ENCODE data around the gene BNIP1.

Gene BNIP1

GRCh38 chr5:173103411-173103810, 40.9 kb upstream of the BNIP1 start:
- H3K4me1 ChIP-seq (ENCODE audit: control insufficient read depth in 2 of 2, insufficient read depth in 1 of 2, low read depth in 1 of 2, low read length in 2 of 2): no peaks in the 10 kb centered on the region
- H3K36me3 ChIP-seq (replicated peaks in 1 of 2; ENCODE audit: control insufficient read depth in 2 of 2, insufficient read depth in 2 of 2, low read length in 2 of 2): no peaks in the 10 kb centered on the region
- no peak overlapping the region for H3K4me3 ChIP-seq (ENCODE audit: low read length in 2 of 2)
- no peak overlapping the region for H2BK5ac ChIP-seq (ENCODE audit: low read length)
- H2AFZ ChIP-seq (ENCODE audit: low read length): no peak overlapping the region
- H3K9ac ChIP-seq (ENCODE audit: low read depth, low read length, poor library complexity): no peak overlapping the region
- no peak overlapping the region for H3K14ac ChIP-seq (ENCODE audit: low read length)
- no peak overlapping the region for H3K4ac ChIP-seq (ENCODE audit: low read length)
- H3K27ac ChIP-seq (replicated peaks; ENCODE audit: low read length): no peak overlapping the region
- no peak overlapping the region for H2BK12ac ChIP-seq (ENCODE audit: low read length)
- H2AK5ac ChIP-seq (ENCODE audit: low read depth, low read length): no peak overlapping the region
- no peaks in the 10 kb centered on the region for H3K27me3 ChIP-seq (ENCODE audit: control insufficient read depth in 3 of 3, insufficient read depth in 3 of 3, low read depth in 1 of 3, low read length in 3 of 3)
- DNase-seq (ENCODE audit: low spot score): no peak
- peaks cover 0 to 9% of the 10 kb centered on the region in 2 donors for H3K9me3 ChIP-seq (replicated peaks in 1 of 2; ENCODE audit: control insufficient read depth in 2 of 2, insufficient read depth in 1 of 2, low read depth in 1 of 2, low read length in 2 of 2)
- no CpG with 5 or more reads among the region's 1 CpG for WGBS, 2 donors (ENCODE audit: extremely low coverage in 2 of 2, insufficient read length in 2 of 2, insufficient replicate concordance in 1 of 2)
- H3K4me2 ChIP-seq (ENCODE audit: insufficient read depth, low read length, poor library complexity, severe bottlenecking): no peak overlapping the region
- H2BK120ac ChIP-seq (ENCODE audit: low read depth, low read length): no peak overlapping the region
- no peak overlapping the region for H3K18ac ChIP-seq (ENCODE audit: low read length)
- no peak overlapping the region for H3K23ac ChIP-seq (ENCODE audit: low read depth, low read length, poor library complexity)
- no peak overlapping the region for H4K8ac ChIP-seq (ENCODE audit: low read depth, low read length)
- H2BK15ac ChIP-seq (ENCODE audit: low read length): no peak overlapping the region
- H3K79me1 ChIP-seq (ENCODE audit: low read depth, low read length): no peaks in the 10 kb centered on the region
- no peak overlapping the region for H4K91ac ChIP-seq (ENCODE audit: low read depth, low read length, poor library complexity)

GRCh38 chr5:173108914-173109313, 35.4 kb upstream of the BNIP1 start:
- H3K23ac ChIP-seq (ENCODE audit: low read depth, low read length, poor library complexity): no peak overlapping the region
- peaks cover 0 to 4% of the 10 kb centered on the region in 2 donors for H3K36me3 ChIP-seq (replicated peaks in 1 of 2; ENCODE audit: control insufficient read depth in 2 of 2, insufficient read depth in 2 of 2, low read length in 2 of 2)
- H4K91ac ChIP-seq (ENCODE audit: low read depth, low read length, poor library complexity): no peak overlapping the region
- no peak overlapping the region for H2BK120ac ChIP-seq (ENCODE audit: low read depth, low read length)
- H3K9me3 ChIP-seq (replicated peaks in 1 of 2; ENCODE audit: control insufficient read depth in 2 of 2, insufficient read depth in 1 of 2, low read depth in 1 of 2, low read length in 2 of 2): no peaks in the 10 kb centered on the region
- no peak overlapping the region for H3K18ac ChIP-seq (ENCODE audit: low read length)
- no peak overlapping the region for H2BK12ac ChIP-seq (ENCODE audit: low read length)
- no peak overlapping the region for H4K8ac ChIP-seq (ENCODE audit: low read depth, low read length)
- no peak overlapping the region for H2AK5ac ChIP-seq (ENCODE audit: low read depth, low read length)
- 83% methylated on average over 1 of the region's 3 CpGs; no CpG with 5 or more reads in 1 of the 2 donors for WGBS, 2 donors (ENCODE audit: extremely low coverage in 2 of 2, insufficient read length in 2 of 2, insufficient replicate concordance in 1 of 2)
- H2AFZ ChIP-seq (ENCODE audit: low read length): no peak overlapping the region
- H3K4ac ChIP-seq (ENCODE audit: low read length): no peak overlapping the region
- H3K4me3 ChIP-seq (ENCODE audit: low read length in 2 of 2): no peak overlapping the region
- H3K4me1 ChIP-seq (ENCODE audit: control insufficient read depth in 2 of 2, insufficient read depth in 1 of 2, low read depth in 1 of 2, low read length in 2 of 2): no peaks in the 10 kb centered on the region
- H3K9ac ChIP-seq (ENCODE audit: low read depth, low read length, poor library complexity): no peak overlapping the region
- H2BK15ac ChIP-seq (ENCODE audit: low read length): no peak overlapping the region
- no peaks in the 10 kb centered on the region for H3K27me3 ChIP-seq (ENCODE audit: control insufficient read depth in 3 of 3, insufficient read depth in 3 of 3, low read depth in 1 of 3, low read length in 3 of 3)
- no peaks in the 10 kb centered on the region for H3K79me1 ChIP-seq (ENCODE audit: low read depth, low read length)
- no peak for DNase-seq (ENCODE audit: low spot score)
- no peak overlapping the region for H2BK5ac ChIP-seq (ENCODE audit: low read length)
- no peak overlapping the region for H3K27ac ChIP-seq (replicated peaks; ENCODE audit: low read length)
- H3K14ac ChIP-seq (ENCODE audit: low read length): no peak overlapping the region
- H3K4me2 ChIP-seq (ENCODE audit: insufficient read depth, low read length, poor library complexity, severe bottlenecking): no peak overlapping the region

- Histone ChIP-seq H2AK5ac (ENCODE audit: low read depth, low read length) (no peak overlapping the region), H2BK5ac (ENCODE audit: low read length) (no peak overlapping the region)
- WGBS, 2 donors (ENCODE audit: extremely low coverage in 2 of 2, insufficient read length in 2 of 2, insufficient replicate concordance in 1 of 2): no CpG with 5 or more reads among the region's 1 CpG
These were observed 29.8 kb upstream of the BNIP1 start for GRCh38 chr5:173114536-173114935.

GRCh38 chr5:173119719-173120118, 24.6 kb upstream of the BNIP1 start:
- H2BK120ac ChIP-seq (ENCODE audit: low read depth, low read length): no peak overlapping the region
- no peak overlapping the region for H3K4ac ChIP-seq (ENCODE audit: low read length)
- no peak overlapping the region for H3K4me3 ChIP-seq (ENCODE audit: low read length in 2 of 2)
- no peak overlapping the region for H3K23ac ChIP-seq (ENCODE audit: low read depth, low read length, poor library complexity)
- H3K27me3 ChIP-seq (ENCODE audit: control insufficient read depth in 3 of 3, insufficient read depth in 3 of 3, low read depth in 1 of 3, low read length in 3 of 3): no peaks in the 10 kb centered on the region
- no peak overlapping the region for H2AK5ac ChIP-seq (ENCODE audit: low read depth, low read length)
- no peak overlapping the region for H3K27ac ChIP-seq (replicated peaks; ENCODE audit: low read length)
- no peak overlapping the region for H2BK5ac ChIP-seq (ENCODE audit: low read length)
- no peak overlapping the region for H2BK12ac ChIP-seq (ENCODE audit: low read length)
- no peak overlapping the region for H3K9ac ChIP-seq (ENCODE audit: low read depth, low read length, poor library complexity)
- H3K4me2 ChIP-seq (ENCODE audit: insufficient read depth, low read length, poor library complexity, severe bottlenecking): no peak overlapping the region
- no peak overlapping the region for H4K91ac ChIP-seq (ENCODE audit: low read depth, low read length, poor library complexity)
- H2BK15ac ChIP-seq (ENCODE audit: low read length): no peak overlapping the region
- no peaks in the 10 kb centered on the region for H3K9me3 ChIP-seq (replicated peaks in 1 of 2; ENCODE audit: control insufficient read depth in 2 of 2, insufficient read depth in 1 of 2, low read depth in 1 of 2, low read length in 2 of 2)
- H3K36me3 ChIP-seq (replicated peaks in 1 of 2; ENCODE audit: control insufficient read depth in 2 of 2, insufficient read depth in 2 of 2, low read length in 2 of 2): peaks cover 2 to 4% of the 10 kb centered on the region in 2 donors
- no peaks in the 10 kb centered on the region for H3K4me1 ChIP-seq (ENCODE audit: control insufficient read depth in 2 of 2, insufficient read depth in 1 of 2, low read depth in 1 of 2, low read length in 2 of 2)
- DNase-seq (ENCODE audit: low spot score): no peak
- WGBS, 2 donors (ENCODE audit: extremely low coverage in 2 of 2, insufficient read length in 2 of 2, insufficient replicate concordance in 1 of 2): no CpG with 5 or more reads among the region's 1 CpG
- no peak overlapping the region for H2AFZ ChIP-seq (ENCODE audit: low read length)
- H4K8ac ChIP-seq (ENCODE audit: low read depth, low read length): no peak overlapping the region
- H3K18ac ChIP-seq (ENCODE audit: low read length): no peak overlapping the region
- H3K14ac ChIP-seq (ENCODE audit: low read length): no peak overlapping the region
- H3K79me1 ChIP-seq (ENCODE audit: low read depth, low read length): no peaks in the 10 kb centered on the region

More at GRCh38 chr5:173114536-173114935, 29.8 kb upstream of the BNIP1 start:
- H3K23ac ChIP-seq (ENCODE audit: low read depth, low read length, poor library complexity): no peak overlapping the region
- no peaks in the 10 kb centered on the region for H3K27me3 ChIP-seq (ENCODE audit: control insufficient read depth in 3 of 3, insufficient read depth in 3 of 3, low read depth in 1 of 3, low read length in 3 of 3)
- no peaks in the 10 kb centered on the region for H3K79me1 ChIP-seq (ENCODE audit: low read depth, low read length)
- H3K36me3 ChIP-seq (replicated peaks in 1 of 2; ENCODE audit: control insufficient read depth in 2 of 2, insufficient read depth in 2 of 2, low read length in 2 of 2): peaks cover 0 to 4% of the 10 kb centered on the region in 2 donors
- H3K4ac ChIP-seq (ENCODE audit: low read length): no peak overlapping the region
- H3K4me2 ChIP-seq (ENCODE audit: insufficient read depth, low read length, poor library complexity, severe bottlenecking): no peak overlapping the region
- no peak overlapping the region for H3K18ac ChIP-seq (ENCODE audit: low read length)
- no peak for DNase-seq (ENCODE audit: low spot score)
- no peak overlapping the region for H3K27ac ChIP-seq (replicated peaks; ENCODE audit: low read length)
- no peak overlapping the region for H2BK15ac ChIP-seq (ENCODE audit: low read length)
- no peaks in the 10 kb centered on the region for H3K4me1 ChIP-seq (ENCODE audit: control insufficient read depth in 2 of 2, insufficient read depth in 1 of 2, low read depth in 1 of 2, low read length in 2 of 2)
- no peak overlapping the region for H3K9ac ChIP-seq (ENCODE audit: low read depth, low read length, poor library complexity)
- H3K9me3 ChIP-seq (replicated peaks in 1 of 2; ENCODE audit: control insufficient read depth in 2 of 2, insufficient read depth in 1 of 2, low read depth in 1 of 2, low read length in 2 of 2): no peaks in the 10 kb centered on the region
- no peak overlapping the region for H4K91ac ChIP-seq (ENCODE audit: low read depth, low read length, poor library complexity)
- no peak overlapping the region for H2AFZ ChIP-seq (ENCODE audit: low read length)
- H3K4me3 ChIP-seq (ENCODE audit: low read length in 2 of 2): no peak overlapping the region
- H3K14ac ChIP-seq (ENCODE audit: low read length): no peak overlapping the region
- H2BK120ac ChIP-seq (ENCODE audit: low read depth, low read length): no peak overlapping the region
- no peak overlapping the region for H4K8ac ChIP-seq (ENCODE audit: low read depth, low read length)
- no peak overlapping the region for H2BK12ac ChIP-seq (ENCODE audit: low read length)
